HG02798 (cell line): ENCODE data around the gene UCMA.
A peak's percentile ranks its signal among the peaks of the same experiment; 100 is the strongest.
"Not testable (repeated sequence)": the region's sequence is repeated elsewhere in the genome, so short reads cannot be mapped to it uniquely, and the experiment has no call there.

ENCODE experiments used
- ATAC-seq: cut with Tn5 transposase; IDR thresholded peaks from one replicate; pipeline ENCODE4 v1.9.1; 2021; ENCODE audit warnings: mild to moderate bottlenecking; ENCODE audit not compliant: unreplicated experiment, poor library complexity

UCMA gene

GRCh38 chr10:13234172-13234571 lies at the start of gene UCMA:
UCMA (minus strand) TSS chr10:13234374; CDS start chr10:13234258, 116 bp downstream.
- no peak for ATAC-seq

GRCh38 chr10:13282348-13282747 lies 48.2 kb upstream of the UCMA start:
- ATAC-seq = not testable (repeated sequence)

- ATAC-seq = no peak
Measured at GRCh38 chr10:13276749-13277365, 42.7 kb upstream of the UCMA start.

GRCh38 chr10:13276146-13276545 lies 42.0 kb upstream of the UCMA start:
- ATAC-seq = not testable (repeated sequence)

GRCh38 chr10:13272164-13272571 lies 38.0 kb upstream of the UCMA start:
- peak; percentile 36 for ATAC-seq

GRCh38 chr10:13271552-13272163 lies 37.5 kb upstream of the UCMA start:
- ATAC-seq = peak; percentile 86

GRCh38 chr10:13270877-13271551 lies 36.8 kb upstream of the UCMA start:
- no peak for ATAC-seq

- no peak for ATAC-seq
Measured at GRCh38 chr10:13268841-13269240, 34.7 kb upstream of the UCMA start.

GRCh38 chr10:13268310-13268709 lies 34.1 kb upstream of the UCMA start:
- ATAC-seq = no peak

GRCh38 chr10:13263591-13263990 lies 29.4 kb upstream of the UCMA start:
- ATAC-seq = no peak

GRCh38 chr10:13262433-13262832 lies 28.3 kb upstream of the UCMA start:
- ATAC-seq = no peak

- no peak for ATAC-seq
Measured at GRCh38 chr10:13257621-13258140, 23.5 kb upstream of the UCMA start.

GRCh38 chr10:13256627-13257026 lies 22.5 kb upstream of the UCMA start:
- ATAC-seq = no peak

- ATAC-seq = no peak
Measured at GRCh38 chr10:13253726-13254125, 19.6 kb upstream of the UCMA start.

- no peak for ATAC-seq
Measured at GRCh38 chr10:13247784-13248183, 13.6 kb upstream of the UCMA start.

- no peak for ATAC-seq
Measured at GRCh38 chr10:13247246-13247645, 13.1 kb upstream of the UCMA start.

- ATAC-seq = not testable (repeated sequence)
Measured at GRCh38 chr10:13242260-13242659, 8.1 kb upstream of the UCMA start.

GRCh38 chr10:13241613-13242012 lies 7.4 kb upstream of the UCMA start:
- no peak for ATAC-seq

- ATAC-seq = no peak
Measured at GRCh38 chr10:13239923-13240322, 5.7 kb upstream of the UCMA start.

- ATAC-seq = no peak
Measured at GRCh38 chr10:13238271-13239077, 4.3 kb upstream of the UCMA start.

GRCh38 chr10:13236638-13237037 lies 2.5 kb upstream of the UCMA start:
- ATAC-seq = no peak
